ENCODE measurements around the gene TNFRSF13B.

- TF ChIP-seq POLR2AphosphoS5 (IDR thresholded peaks at IDR 0.05; ENCODE audit: low read depth, low read length) (no peak), ZFX (IDR thresholded peaks at IDR 0.05) (no peak), POLR2A (IDR thresholded peaks at IDR 0.05; ENCODE audit: borderline replicate concordance, extremely low read depth, insufficient read depth, insufficient read length) (no peak), EZH2 (IDR thresholded peaks at IDR 0.05) (no peak), EGR1 (IDR thresholded peaks at IDR 0.05; ENCODE audit: low read depth) (no peak), ELF1 (IDR thresholded peaks at IDR 0.05; ENCODE audit: borderline replicate concordance, low read depth) (no peak)
- TF ChIP-seq, protein P1, sequence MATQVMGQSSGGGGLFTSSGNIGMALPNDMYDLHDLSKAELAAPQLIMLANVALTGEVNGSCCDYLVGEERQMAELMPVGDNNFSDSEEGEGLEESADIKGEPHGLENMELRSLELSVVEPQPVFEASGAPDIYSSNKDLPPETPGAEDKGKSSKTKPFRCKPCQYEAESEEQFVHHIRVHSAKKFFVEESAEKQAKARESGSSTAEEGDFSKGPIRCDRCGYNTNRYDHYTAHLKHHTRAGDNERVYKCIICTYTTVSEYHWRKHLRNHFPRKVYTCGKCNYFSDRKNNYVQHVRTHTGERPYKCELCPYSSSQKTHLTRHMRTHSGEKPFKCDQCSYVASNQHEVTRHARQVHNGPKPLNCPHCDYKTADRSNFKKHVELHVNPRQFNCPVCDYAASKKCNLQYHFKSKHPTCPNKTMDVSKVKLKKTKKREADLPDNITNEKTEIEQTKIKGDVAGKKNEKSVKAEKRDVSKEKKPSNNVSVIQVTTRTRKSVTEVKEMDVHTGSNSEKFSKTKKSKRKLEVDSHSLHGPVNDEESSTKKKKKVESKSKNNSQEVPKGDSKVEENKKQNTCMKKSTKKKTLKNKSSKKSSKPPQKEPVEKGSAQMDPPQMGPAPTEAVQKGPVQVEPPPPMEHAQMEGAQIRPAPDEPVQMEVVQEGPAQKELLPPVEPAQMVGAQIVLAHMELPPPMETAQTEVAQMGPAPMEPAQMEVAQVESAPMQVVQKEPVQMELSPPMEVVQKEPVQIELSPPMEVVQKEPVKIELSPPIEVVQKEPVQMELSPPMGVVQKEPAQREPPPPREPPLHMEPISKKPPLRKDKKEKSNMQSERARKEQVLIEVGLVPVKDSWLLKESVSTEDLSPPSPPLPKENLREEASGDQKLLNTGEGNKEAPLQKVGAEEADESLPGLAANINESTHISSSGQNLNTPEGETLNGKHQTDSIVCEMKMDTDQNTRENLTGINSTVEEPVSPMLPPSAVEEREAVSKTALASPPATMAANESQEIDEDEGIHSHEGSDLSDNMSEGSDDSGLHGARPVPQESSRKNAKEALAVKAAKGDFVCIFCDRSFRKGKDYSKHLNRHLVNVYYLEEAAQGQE (IDR thresholded peaks at IDR 0.05; ENCODE audit: low read depth), result no peak
- TF ChIP-seq, protein P2, sequence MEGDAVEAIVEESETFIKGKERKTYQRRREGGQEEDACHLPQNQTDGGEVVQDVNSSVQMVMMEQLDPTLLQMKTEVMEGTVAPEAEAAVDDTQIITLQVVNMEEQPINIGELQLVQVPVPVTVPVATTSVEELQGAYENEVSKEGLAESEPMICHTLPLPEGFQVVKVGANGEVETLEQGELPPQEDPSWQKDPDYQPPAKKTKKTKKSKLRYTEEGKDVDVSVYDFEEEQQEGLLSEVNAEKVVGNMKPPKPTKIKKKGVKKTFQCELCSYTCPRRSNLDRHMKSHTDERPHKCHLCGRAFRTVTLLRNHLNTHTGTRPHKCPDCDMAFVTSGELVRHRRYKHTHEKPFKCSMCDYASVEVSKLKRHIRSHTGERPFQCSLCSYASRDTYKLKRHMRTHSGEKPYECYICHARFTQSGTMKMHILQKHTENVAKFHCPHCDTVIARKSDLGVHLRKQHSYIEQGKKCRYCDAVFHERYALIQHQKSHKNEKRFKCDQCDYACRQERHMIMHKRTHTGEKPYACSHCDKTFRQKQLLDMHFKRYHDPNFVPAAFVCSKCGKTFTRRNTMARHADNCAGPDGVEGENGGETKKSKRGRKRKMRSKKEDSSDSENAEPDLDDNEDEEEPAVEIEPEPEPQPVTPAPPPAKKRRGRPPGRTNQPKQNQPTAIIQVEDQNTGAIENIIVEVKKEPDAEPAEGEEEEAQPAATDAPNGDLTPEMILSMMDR (IDR thresholded peaks at IDR 0.05 in 2 of 3, conservative IDR thresholded peaks at IDR 0.05 in 1 of 3; ENCODE audit: borderline replicate concordance in 1 of 3, insufficient read depth in 1 of 3, low read depth in 2 of 3, low read length in 2 of 3), result no peak
- TF ChIP-seq, protein P3, sequence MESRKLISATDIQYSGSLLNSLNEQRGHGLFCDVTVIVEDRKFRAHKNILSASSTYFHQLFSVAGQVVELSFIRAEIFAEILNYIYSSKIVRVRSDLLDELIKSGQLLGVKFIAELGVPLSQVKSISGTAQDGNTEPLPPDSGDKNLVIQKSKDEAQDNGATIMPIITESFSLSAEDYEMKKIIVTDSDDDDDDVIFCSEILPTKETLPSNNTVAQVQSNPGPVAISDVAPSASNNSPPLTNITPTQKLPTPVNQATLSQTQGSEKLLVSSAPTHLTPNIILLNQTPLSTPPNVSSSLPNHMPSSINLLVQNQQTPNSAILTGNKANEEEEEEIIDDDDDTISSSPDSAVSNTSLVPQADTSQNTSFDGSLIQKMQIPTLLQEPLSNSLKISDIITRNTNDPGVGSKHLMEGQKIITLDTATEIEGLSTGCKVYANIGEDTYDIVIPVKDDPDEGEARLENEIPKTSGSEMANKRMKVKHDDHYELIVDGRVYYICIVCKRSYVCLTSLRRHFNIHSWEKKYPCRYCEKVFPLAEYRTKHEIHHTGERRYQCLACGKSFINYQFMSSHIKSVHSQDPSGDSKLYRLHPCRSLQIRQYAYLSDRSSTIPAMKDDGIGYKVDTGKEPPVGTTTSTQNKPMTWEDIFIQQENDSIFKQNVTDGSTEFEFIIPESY (IDR thresholded peaks at IDR 0.05; ENCODE audit: extremely low read depth, insufficient replicate concordance, low read length), result no peak
These were observed 15.3 kb upstream of the TNFRSF13B start for GRCh38 chr17:16987066-16987829.
